ENCODE measurements around the gene IQCF5.

IQCF5 gene

GRCh38 chr3:51886447-51886846 lies 11.0 kb upstream of the IQCF5 start:
- no peak overlapping the region for H3K4me3 ChIP-seq (ENCODE audit: control insufficient read depth, low read depth, low read length)
- no peak for DNase-seq (ENCODE audit: low read depth)
- no peak for TF ChIP-seq CTCF (conservative IDR thresholded peaks at IDR 0.05; ENCODE audit: control insufficient read depth, insufficient read depth, low read depth, low read length)

GRCh38 chr3:51879937-51880336 lies 4.5 kb upstream of the IQCF5 start:
- TF ChIP-seq CTCF (conservative IDR thresholded peaks at IDR 0.05; ENCODE audit: control insufficient read depth, insufficient read depth, low read depth, low read length): no peak
- no peak overlapping the region for H3K4me3 ChIP-seq (ENCODE audit: control insufficient read depth, low read depth, low read length)
- DNase-seq (ENCODE audit: low read depth): peak; percentile 27

- no peak overlapping the region for H3K4me3 ChIP-seq (ENCODE audit: control insufficient read depth, low read depth, low read length)
- no peak for DNase-seq (ENCODE audit: low read depth)
- no peak for TF ChIP-seq CTCF (conservative IDR thresholded peaks at IDR 0.05; ENCODE audit: control insufficient read depth, insufficient read depth, low read depth, low read length)
Measured at GRCh38 chr3:51876186-51876585, 785 bp upstream of the IQCF5 start.

- TF ChIP-seq CTCF (conservative IDR thresholded peaks at IDR 0.05; ENCODE audit: control insufficient read depth, insufficient read depth, low read depth, low read length): no peak
- H3K4me3 ChIP-seq (ENCODE audit: control insufficient read depth, low read depth, low read length): no peak overlapping the region
- DNase-seq (ENCODE audit: low read depth): no peak
Measured at GRCh38 chr3:51874889-51875288, 512 bp downstream of the IQCF5 start.

GRCh38 chr3:51874411-51874810 lies 990 bp downstream of the IQCF5 start:
- DNase-seq (ENCODE audit: low read depth): no peak
- no peak for TF ChIP-seq CTCF (conservative IDR thresholded peaks at IDR 0.05; ENCODE audit: control insufficient read depth, insufficient read depth, low read depth, low read length)
- H3K4me3 ChIP-seq (ENCODE audit: control insufficient read depth, low read depth, low read length): no peak overlapping the region

GRCh38 chr3:51873876-51874275 lies 1.5 kb downstream of the IQCF5 start:
- DNase-seq (ENCODE audit: low read depth): no peak
- H3K4me3 ChIP-seq (ENCODE audit: control insufficient read depth, low read depth, low read length): no peak overlapping the region
- no peak for TF ChIP-seq CTCF (conservative IDR thresholded peaks at IDR 0.05; ENCODE audit: control insufficient read depth, insufficient read depth, low read depth, low read length)

GRCh38 chr3:51873253-51873766 lies 2.1 kb downstream of the IQCF5 start:
- no peak for DNase-seq (ENCODE audit: low read depth)
- no peak for TF ChIP-seq CTCF (conservative IDR thresholded peaks at IDR 0.05; ENCODE audit: control insufficient read depth, insufficient read depth, low read depth, low read length)
- H3K4me3 ChIP-seq (ENCODE audit: control insufficient read depth, low read depth, low read length): no peak overlapping the region
